Stimulated activated naive B cell treated with anti-CD40 and anti-IgM and Interleukin-4, amounts not matched to agents 10 μg/mL and 1 μg/mL and 100 μg/mL, for 72 hours (primary cell): Measurements from ENCODE around the gene SVBP.
"Not testable (repeated sequence)": the region's sequence is repeated elsewhere in the genome, so short reads cannot be mapped to it uniquely, and the experiment has no call there.

Experiments
- ATAC-seq, 2 donors: fragments of 150-1000 bp; cut with Tn5 transposase; replicated peaks; 2 replicates each; pipeline ENCODE4 v1.10.0; 2021; ENCODE audit warnings: moderate library complexity in 1 of 2
- DNase-seq: peaks from one replicate; pipeline ENCODE4 v3.0.0; 2021
- H3K27ac Mint-ChIP-seq: one replicate; pipeline ENCODE4 v1.8.0; 2022; ENCODE audit warnings: mild to moderate bottlenecking, mixed read lengths
- H3K27me3 Mint-ChIP-seq, 2 donors: one replicate each; pipeline ENCODE4 v1.8.0; 2022; ENCODE audit warnings: mixed read lengths in 2 of 2
- H3K36me3 Mint-ChIP-seq, 2 donors: one replicate each; pipeline ENCODE4 v1.8.0; 2022; ENCODE audit warnings: mixed read lengths in 2 of 2, mild to moderate bottlenecking in 1 of 2
- H3K4me1 Mint-ChIP-seq, 2 donors: one replicate each; pipeline ENCODE4 v1.8.0; 2022; ENCODE audit warnings: mixed read lengths in 2 of 2, mild to moderate bottlenecking in 1 of 2
- H3K4me3 Mint-ChIP-seq, 2 donors: one replicate each; pipeline ENCODE4 v1.8.0; 2022; ENCODE audit warnings: mild to moderate bottlenecking in 2 of 2, mixed read lengths in 2 of 2, moderate library complexity in 1 of 2
- H3K9me3 Mint-ChIP-seq, 2 donors: one replicate each; pipeline ENCODE4 v1.8.0; 2022; ENCODE audit warnings: mixed read lengths in 2 of 2, mild to moderate bottlenecking in 1 of 2

The SVBP gene

DNA sequence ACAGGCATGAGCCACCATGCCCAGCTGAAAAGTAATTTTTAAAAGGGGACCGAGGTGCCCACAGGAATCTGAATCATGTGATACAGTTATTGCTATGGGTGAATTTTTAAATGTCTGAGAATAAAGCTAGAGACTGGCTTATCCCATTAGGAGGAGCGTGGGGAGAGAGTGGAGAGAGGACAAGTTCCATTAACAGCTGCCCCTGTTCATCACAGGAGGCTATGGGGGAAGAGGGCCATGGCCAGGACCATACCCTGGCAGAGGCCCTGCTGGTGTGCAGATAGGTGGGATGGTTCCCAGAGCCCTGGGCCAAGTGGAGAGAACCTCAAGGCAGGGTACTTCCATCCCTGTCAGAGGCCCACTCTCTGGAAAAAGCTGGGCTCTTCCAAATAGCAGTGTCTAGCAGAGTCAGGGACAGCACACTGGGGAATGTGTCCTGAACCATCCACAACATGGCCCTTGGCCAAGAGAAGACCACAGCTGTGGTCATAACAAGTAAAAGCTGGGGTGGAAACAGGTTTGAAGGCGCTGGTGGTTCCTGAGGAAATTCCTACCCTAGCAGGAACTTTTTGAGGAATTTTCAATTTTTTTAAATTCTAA lies 15.5 kb upstream of the SVBP start:
- Mint-ChIP-seq H3K4me1 (peaks cover 0 to 8% of the 10 kb centered on the region in 2 donors), H3K4me3 (no peak overlapping the region), H3K9me3 (no peaks in the 10 kb centered on the region), H3K36me3 (peaks cover 6 to 12% of the 10 kb centered on the region in 2 donors), H3K27ac (no peak overlapping the region), H3K27me3 (no peaks in the 10 kb centered on the region)
- DNase-seq (no peak), ATAC-seq (no peak)

DNA sequence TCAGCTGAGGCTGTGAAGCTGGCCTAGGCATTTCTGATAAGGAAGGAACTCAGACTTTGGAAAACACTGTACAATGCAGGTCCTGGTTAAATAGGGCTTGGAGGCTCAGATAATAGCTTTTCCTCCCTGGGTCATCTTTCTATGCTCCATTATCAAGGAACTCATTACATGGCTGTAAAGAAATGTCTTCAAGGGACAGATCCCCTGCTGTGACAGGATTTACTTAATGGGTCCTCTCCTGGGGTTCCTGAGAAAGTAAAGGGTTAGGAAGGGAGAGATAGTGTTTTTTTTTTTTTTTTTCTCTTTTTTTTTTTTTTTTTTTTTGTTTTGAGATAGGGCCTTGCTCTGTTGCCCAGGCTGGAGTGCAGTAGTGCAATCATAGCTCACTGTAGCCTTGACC lies 14.1 kb upstream of the SVBP start:
- DNase-seq, result no peak
- H3K27ac Mint-ChIP-seq, result no peak overlapping the region
- peaks cover 6 to 12% of the 10 kb centered on the region in 2 donors for H3K36me3 Mint-ChIP-seq
- no peak for ATAC-seq
- no peaks in the 10 kb centered on the region for H3K27me3 Mint-ChIP-seq
- H3K4me1 Mint-ChIP-seq, result peaks cover 0 to 5% of the 10 kb centered on the region in 2 donors
- H3K9me3 Mint-ChIP-seq, result no peaks in the 10 kb centered on the region
- H3K4me3 Mint-ChIP-seq, result no peak overlapping the region

GRCh38 chr1:42830631-42831030 lies 13.4 kb upstream of the SVBP start:
- Mint-ChIP-seq H3K27me3 (no peaks in the 10 kb centered on the region), H3K4me3 (no peak overlapping the region), H3K36me3 (peaks cover 6 to 12% of the 10 kb centered on the region in 2 donors), H3K9me3 (no peaks in the 10 kb centered on the region), H3K27ac (no peak overlapping the region), H3K4me1 (peaks cover 0 to 5% of the 10 kb centered on the region in 2 donors)
- DNase-seq, result no peak
- ATAC-seq, result no peak

DNA sequence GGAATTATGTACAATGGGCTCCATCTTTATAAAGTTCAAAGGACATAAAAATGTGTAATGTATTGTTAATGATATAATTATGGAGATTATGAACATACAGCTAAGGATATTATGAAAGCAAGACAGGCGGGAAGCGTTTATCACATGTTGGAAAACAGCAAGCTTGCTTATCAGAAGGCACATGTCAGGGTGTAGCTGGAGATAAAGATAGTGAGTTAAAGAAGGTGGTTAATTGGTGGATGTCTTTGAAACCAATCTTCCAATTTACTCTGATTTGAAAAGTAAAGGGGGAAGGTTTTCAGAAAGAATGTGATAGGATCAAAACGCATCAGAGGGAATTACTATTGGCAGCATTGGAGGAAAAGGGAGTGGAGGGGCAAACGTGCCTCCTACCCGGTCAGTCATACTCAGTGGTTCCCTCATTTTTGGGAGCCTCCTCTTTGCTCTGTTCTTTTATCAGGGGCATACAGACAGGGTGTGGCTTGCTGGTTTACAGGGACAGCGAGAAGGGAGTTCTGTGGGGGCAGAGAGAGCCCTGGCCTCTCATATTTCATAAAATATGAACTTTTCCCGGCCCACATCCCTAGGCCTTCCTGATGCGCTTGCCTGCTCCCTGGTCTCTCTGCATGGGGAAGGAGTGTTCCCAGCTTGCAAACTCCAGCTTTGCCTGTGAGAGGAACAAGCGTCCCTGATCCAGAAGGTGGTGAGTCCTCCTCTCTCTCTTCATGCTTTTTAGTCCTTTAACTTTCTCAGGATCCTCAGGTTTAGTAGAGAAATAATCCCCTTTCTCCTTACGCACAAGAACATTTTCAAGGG lies 8.0 kb upstream of the SVBP start:
- Mint-ChIP-seq H3K9me3 (no peaks in the 10 kb centered on the region), H3K27me3 (no peaks in the 10 kb centered on the region), H3K36me3 (peaks cover 0 to 5% of the 10 kb centered on the region in 2 donors), H3K4me1 (peaks cover 0 to 9% of the 10 kb centered on the region in 2 donors), H3K27ac (no peak overlapping the region), H3K4me3 (no peak overlapping the region)
- ATAC-seq (no peak), DNase-seq (no peak)

GRCh38 chr1:42824481-42825035 lies 7.4 kb upstream of the SVBP start:
- ATAC-seq (no peak), DNase-seq (no peak)
- Mint-ChIP-seq H3K27me3 (no peaks in the 10 kb centered on the region), H3K36me3 (peaks cover 0 to 9% of the 10 kb centered on the region in 2 donors), H3K9me3 (no peaks in the 10 kb centered on the region), H3K27ac (no peak overlapping the region), H3K4me1 (peaks cover 2 to 9% of the 10 kb centered on the region in 2 donors), H3K4me3 (no peak overlapping the region)

DNA sequence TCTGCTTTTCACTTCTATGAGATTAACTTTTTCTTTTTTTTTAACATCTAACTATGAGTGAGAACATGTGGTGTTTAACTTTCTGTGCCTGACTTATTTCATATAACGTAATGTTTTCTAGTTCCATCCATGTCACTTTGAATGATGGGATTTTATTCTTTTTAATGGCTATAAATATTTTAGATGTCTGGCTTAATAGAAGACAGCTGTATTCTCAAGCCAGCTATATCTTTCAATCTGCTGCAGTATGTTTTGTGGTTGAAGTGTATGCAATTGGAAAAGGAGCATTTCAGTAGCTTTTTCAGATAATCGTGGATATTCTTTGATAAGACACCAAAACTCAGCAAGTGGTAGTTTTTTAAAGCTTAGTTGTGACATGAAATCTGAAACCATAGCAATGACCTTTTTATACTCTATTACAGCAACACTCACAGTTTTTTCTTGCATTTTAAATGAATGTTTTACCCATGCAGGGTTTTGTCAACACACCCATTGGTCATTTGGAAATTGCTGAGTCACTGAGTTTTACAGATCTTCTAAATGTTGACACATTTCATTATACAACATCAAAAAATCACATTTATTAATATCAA lies 5.7 kb upstream of the SVBP start:
- H3K27me3 Mint-ChIP-seq, result no peaks in the 10 kb centered on the region
- peaks cover 3 to 13% of the 10 kb centered on the region in 2 donors for H3K4me1 Mint-ChIP-seq
- H3K4me3 Mint-ChIP-seq, result no peak overlapping the region
- DNase-seq (no peak), ATAC-seq (no peak)
- no peaks in the 10 kb centered on the region for H3K9me3 Mint-ChIP-seq
- peaks cover 2 to 9% of the 10 kb centered on the region in 2 donors for H3K36me3 Mint-ChIP-seq
- H3K27ac Mint-ChIP-seq, result no peak overlapping the region

GRCh38 chr1:42821690-42822089 lies 4.5 kb upstream of the SVBP start:
- no peak for ATAC-seq
- peaks cover 2 to 9% of the 10 kb centered on the region in 2 donors for H3K36me3 Mint-ChIP-seq
- no peaks in the 10 kb centered on the region for H3K27me3 Mint-ChIP-seq
- DNase-seq, result no peak
- peaks cover 3 to 22% of the 10 kb centered on the region in 2 donors for H3K4me1 Mint-ChIP-seq
- no peak overlapping the region for H3K4me3 Mint-ChIP-seq
- H3K27ac Mint-ChIP-seq, result no peak overlapping the region
- no peaks in the 10 kb centered on the region for H3K9me3 Mint-ChIP-seq

DNA sequence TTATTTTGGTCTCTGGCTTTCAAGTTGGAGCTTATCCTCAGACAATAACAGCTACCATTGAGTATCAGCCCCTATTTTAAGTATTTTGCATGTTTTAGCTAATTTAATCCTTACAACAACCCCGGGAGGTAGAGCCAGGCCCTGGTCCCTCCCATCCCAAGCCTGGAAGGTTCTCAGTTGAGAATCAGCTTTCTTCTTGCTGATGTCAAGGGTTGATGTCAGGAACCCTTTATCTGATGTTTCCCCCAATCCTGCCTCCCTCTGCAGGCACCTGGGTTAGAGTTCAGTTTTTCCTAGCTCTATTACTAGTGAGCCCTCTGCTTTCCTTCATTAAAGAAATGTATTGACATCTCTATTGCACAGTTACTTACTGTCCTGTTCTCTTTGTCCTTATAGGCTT lies 3.6 kb upstream of the SVBP start:
- Mint-ChIP-seq H3K27ac (no peak overlapping the region), H3K36me3 (peaks cover 6 to 9% of the 10 kb centered on the region in 2 donors), H3K4me3 (no peak overlapping the region), H3K9me3 (no peaks in the 10 kb centered on the region), H3K27me3 (no peaks in the 10 kb centered on the region), H3K4me1 (peaks cover 9 to 31% of the 10 kb centered on the region in 2 donors)
- DNase-seq, result no peak
- ATAC-seq, result no peak

DNA sequence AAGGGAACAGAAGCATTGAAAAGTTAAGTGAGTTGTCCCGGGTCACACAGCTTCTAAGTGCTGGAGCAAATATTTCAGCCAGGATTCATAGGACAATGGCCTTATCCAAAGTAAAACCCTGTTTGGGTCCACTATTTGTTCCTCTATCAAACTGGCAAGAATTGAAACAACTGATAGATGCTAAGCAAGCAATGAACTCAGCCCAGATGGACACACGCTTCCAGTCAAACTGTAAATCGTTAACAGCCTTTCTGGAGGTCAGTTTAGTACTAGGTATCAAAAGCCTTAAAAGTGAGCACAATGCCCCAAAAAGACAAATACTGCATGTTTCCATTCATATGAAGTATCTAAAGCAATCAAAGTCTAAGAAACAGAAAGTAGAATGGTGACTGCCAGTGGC lies 779 bp upstream of the SVBP start:
- no peak for ATAC-seq
- peaks cover 9 to 26% of the 10 kb centered on the region in 2 donors for H3K4me1 Mint-ChIP-seq
- H3K27ac Mint-ChIP-seq, result no peak overlapping the region
- DNase-seq, result no peak
- H3K4me3 Mint-ChIP-seq, result no peak overlapping the region
- peaks cover 6 to 9% of the 10 kb centered on the region in 2 donors for H3K36me3 Mint-ChIP-seq
- no peaks in the 10 kb centered on the region for H3K9me3 Mint-ChIP-seq
- H3K27me3 Mint-ChIP-seq, result no peaks in the 10 kb centered on the region

DNA sequence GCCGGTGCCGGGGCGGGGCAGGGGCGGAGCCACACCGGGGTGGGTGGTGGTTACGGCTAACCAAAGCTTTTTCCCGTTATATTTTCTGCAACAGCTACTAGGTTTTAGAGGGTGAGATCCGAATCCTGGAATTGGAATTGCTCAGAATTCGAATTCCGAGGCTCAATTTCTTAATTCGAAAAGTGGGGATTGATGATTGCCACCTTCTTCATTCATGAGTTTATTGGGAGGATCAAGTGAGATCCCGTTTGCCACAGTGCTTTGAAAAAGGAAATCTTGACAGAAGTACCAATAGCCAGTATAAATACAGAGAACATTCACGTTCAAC lies 207 bp upstream of the SVBP start:
- Mint-ChIP-seq H3K27me3 (no peaks in the 10 kb centered on the region), H3K4me1 (peaks cover 9 to 22% of the 10 kb centered on the region in 2 donors), H3K9me3 (no peaks in the 10 kb centered on the region), H3K27ac (no peak overlapping the region), H3K36me3 (peaks cover 6 to 9% of the 10 kb centered on the region in 2 donors), H3K4me3 (peak overlapping the region; percentile 92 to 94)
- DNase-seq (no peak), ATAC-seq (no peak)

DNA sequence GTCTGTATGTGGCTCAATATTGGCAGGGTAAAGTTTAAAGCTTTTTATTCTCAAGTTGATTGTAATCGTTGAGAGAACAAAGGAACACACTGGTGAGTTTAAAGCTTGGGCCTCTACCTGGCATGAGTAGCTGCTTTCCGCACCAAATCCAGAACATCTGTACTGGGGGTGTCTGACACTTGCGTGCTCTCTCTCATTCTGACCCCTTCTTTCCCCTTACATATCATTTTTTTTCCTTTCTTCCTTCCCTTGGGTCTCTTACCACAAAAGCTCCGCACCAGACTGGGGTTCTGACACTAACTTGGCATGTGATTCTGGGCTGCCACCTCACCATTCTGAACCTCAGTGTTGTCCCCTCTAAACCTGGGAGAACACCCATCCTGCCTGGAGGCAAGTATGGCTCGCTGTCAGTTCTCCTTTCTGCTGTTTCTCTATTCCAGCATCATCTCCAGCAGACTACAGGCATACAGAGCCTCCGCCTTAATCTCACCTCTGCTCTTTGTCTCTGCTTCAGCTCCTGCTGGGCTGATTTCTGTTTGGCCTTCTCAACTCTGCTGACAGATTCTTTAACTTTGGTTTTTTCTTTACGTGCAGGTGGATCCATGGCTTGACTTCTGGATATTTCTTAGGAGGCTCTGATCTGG lies 1.1 kb downstream of the SVBP start:
- H3K4me1 Mint-ChIP-seq, result peaks cover 11 to 22% of the 10 kb centered on the region in 2 donors
- H3K36me3 Mint-ChIP-seq, result peaks cover 8 to 13% of the 10 kb centered on the region in 2 donors
- no peak for DNase-seq
- H3K4me3 Mint-ChIP-seq, result peak overlapping the region; percentile 92 to 94
- peak overlapping the region; percentile 95 for H3K27ac Mint-ChIP-seq
- ATAC-seq, result peak in 1 of 2 donors; percentile 7
- H3K9me3 Mint-ChIP-seq, result no peaks in the 10 kb centered on the region
- no peaks in the 10 kb centered on the region for H3K27me3 Mint-ChIP-seq

GRCh38 chr1:42814815-42815214 lies 2.4 kb downstream of the SVBP start:
- H3K9me3 Mint-ChIP-seq, H3K4me3 Mint-ChIP-seq, DNase-seq, ATAC-seq, H3K27me3 Mint-ChIP-seq, H3K27ac Mint-ChIP-seq: not testable (repeated sequence)
- peaks cover 11 to 22% of the 10 kb centered on the region in 2 donors for H3K4me1 Mint-ChIP-seq
- peaks cover 8 to 13% of the 10 kb centered on the region in 2 donors for H3K36me3 Mint-ChIP-seq

DNA sequence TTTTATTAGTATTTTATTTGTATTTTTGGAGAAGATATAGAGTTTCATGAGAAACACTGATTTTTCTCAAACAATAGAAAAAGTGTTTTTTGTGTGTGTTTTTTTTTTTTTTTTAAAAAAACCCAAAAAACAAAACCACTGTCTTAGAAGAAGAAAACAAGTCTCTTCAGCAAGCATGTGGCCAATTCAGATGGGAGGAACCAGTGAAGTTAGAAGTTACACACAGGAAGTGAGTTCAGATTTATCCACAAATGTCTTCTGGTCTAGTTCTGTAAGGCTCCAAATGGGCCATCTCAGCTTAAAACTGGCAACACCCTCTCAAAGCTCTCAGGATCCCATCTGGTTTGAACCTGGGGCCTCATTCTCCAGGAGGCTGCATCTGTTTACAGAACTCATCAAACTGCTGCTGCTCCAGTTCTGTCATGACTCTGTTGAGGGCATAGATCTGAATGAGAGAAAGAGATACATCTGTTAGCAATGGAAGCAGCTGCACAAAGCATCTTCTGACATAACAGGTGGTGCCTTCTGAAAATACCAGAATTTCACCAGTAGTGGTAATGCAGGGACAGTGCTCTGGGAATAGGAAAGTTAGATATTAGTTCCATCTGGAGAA lies 10.0 kb downstream of the SVBP start:
- Mint-ChIP-seq H3K27me3 (no peaks in the 10 kb centered on the region), H3K36me3 (peaks cover 10 to 37% of the 10 kb centered on the region in 2 donors), H3K4me3 (no peak overlapping the region), H3K4me1 (peaks cover 0 to 4% of the 10 kb centered on the region in 2 donors), H3K9me3 (peaks cover 0 to 1% of the 10 kb centered on the region in 2 donors), H3K27ac (no peak overlapping the region)
- no peak for ATAC-seq
- DNase-seq, result no peak

DNA sequence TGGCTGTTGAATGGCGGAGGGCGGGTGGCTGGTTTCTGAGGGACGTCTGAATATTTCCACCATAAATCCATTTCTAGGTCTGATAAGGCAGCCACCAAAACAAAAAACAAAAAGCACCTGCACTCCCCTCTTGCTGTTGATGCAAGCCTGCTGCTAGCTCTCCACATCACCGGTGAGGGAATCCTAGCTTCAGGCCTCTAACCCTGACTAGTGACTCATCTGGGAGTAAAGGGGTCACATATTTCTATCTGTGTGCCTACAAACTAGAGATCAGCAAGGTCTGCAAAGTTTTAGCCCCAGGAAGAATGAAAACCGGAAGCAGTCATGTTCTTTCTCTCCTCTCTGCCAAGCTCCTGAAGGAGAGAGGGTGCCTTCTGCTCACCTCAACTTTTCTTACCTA lies 10.6 kb downstream of the SVBP start:
- ATAC-seq (no peak), DNase-seq (no peak)
- H3K4me1 Mint-ChIP-seq, result peaks cover 0 to 4% of the 10 kb centered on the region in 2 donors
- peaks cover 0 to 1% of the 10 kb centered on the region in 2 donors for H3K9me3 Mint-ChIP-seq
- no peak overlapping the region for H3K4me3 Mint-ChIP-seq
- no peak overlapping the region for H3K27ac Mint-ChIP-seq
- H3K36me3 Mint-ChIP-seq, result peaks cover 10 to 37% of the 10 kb centered on the region in 2 donors
- no peaks in the 10 kb centered on the region for H3K27me3 Mint-ChIP-seq
